GM12878 (cell line): ENCODE data around the gene ARVCF.

Experiments used
- CTCF ChIP-seq, 3 experiments: IDR thresholded peaks in 2 of 3; conservative IDR thresholded peaks in 1 of 3; 2 replicates each; pipeline ENCODE4 v1.5.1; 2011; ENCODE audit warnings: low read depth in 3 of 3, low read length in 3 of 3, mild to moderate bottlenecking in 3 of 3, control low read depth in 2 of 3, moderate library complexity in 2 of 3, inconsistent platforms in 1 of 3, mixed read lengths in 1 of 3; ENCODE audit not compliant: control insufficient read depth in 2 of 3, insufficient read depth in 1 of 3; ENCODE audit errors: extremely low read depth in 1 of 3
- FOS ChIP-seq: IDR thresholded peaks from 3 replicates; pipeline ENCODE4 v1.6.1; 2011; ENCODE audit warnings: borderline replicate concordance; ENCODE audit not compliant: insufficient read length; ENCODE audit errors: extremely low read depth
- NR2F1 ChIP-seq: fragments of 450-650 bp; conservative IDR thresholded peaks from 2 replicates; pipeline ENCODE4 v1.6.1; 2017; ENCODE audit warnings: mild to moderate bottlenecking
- PAX5 ChIP-seq: IDR thresholded peaks from 2 replicates; pipeline ENCODE4 v1.6.1; 2011; ENCODE audit warnings: low read depth, low read length, borderline replicate concordance
- RBBP5 ChIP-seq: fragments of 200-600 bp; sonication (generic); conservative IDR thresholded peaks from 2 replicates; pipeline ENCODE4 v1.6.1; 2016
- REST ChIP-seq: IDR thresholded peaks from 2 replicates; pipeline ENCODE4 v1.6.1; 2012; ENCODE audit warnings: mild to moderate bottlenecking, low read depth, low read length
- TCF12 ChIP-seq: IDR thresholded peaks from 2 replicates; pipeline ENCODE4 v1.6.1; 2011; ENCODE audit warnings: low read depth, mild to moderate bottlenecking, low read length
- ZNF207 ChIP-seq: fragments of 450-650 bp; IDR thresholded peaks from 2 replicates; pipeline ENCODE4 v1.6.1; 2014; ENCODE audit warnings: antibody characterized with exemption, mild to moderate bottlenecking, borderline replicate concordance
- TF ChIP-seq, protein P1 (sequence below): IDR thresholded peaks from 2 replicates; pipeline ENCODE4 v1.6.1; 2012; ENCODE audit warnings: low read length, inconsistent platforms
- TF ChIP-seq, protein P2 (sequence below): IDR thresholded peaks from 2 replicates; pipeline ENCODE4 v1.6.1; 2012; ENCODE audit warnings: low read depth, low read length, improper control_type of control experiment

GRCh38 chr22:20002636-20003035 is 14.0 kb downstream of the ARVCF start:
- TF ChIP-seq CTCF (IDR thresholded peaks at IDR 0.05 in 2 of 3, conservative IDR thresholded peaks at IDR 0.05 in 1 of 3; ENCODE audit: control insufficient read depth in 2 of 3, extremely low read depth in 1 of 3, insufficient read depth in 1 of 3, low read depth in 3 of 3, low read length in 3 of 3) (no peak), NR2F1 (no peak), ZNF207 (no peak), FOS (no peak), PAX5 (no peak), RBBP5 (no peak), TCF12 (no peak), REST (no peak)
- TF ChIP-seq, protein P1, sequence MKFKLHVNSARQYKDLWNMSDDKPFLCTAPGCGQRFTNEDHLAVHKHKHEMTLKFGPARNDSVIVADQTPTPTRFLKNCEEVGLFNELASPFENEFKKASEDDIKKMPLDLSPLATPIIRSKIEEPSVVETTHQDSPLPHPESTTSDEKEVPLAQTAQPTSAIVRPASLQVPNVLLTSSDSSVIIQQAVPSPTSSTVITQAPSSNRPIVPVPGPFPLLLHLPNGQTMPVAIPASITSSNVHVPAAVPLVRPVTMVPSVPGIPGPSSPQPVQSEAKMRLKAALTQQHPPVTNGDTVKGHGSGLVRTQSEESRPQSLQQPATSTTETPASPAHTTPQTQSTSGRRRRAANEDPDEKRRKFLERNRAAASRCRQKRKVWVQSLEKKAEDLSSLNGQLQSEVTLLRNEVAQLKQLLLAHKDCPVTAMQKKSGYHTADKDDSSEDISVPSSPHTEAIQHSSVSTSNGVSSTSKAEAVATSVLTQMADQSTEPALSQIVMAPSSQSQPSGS: no peak
- TF ChIP-seq, protein P2, sequence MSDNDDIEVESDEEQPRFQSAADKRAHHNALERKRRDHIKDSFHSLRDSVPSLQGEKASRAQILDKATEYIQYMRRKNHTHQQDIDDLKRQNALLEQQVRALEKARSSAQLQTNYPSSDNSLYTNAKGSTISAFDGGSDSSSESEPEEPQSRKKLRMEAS: no peak
